HepG2 (cell line): ENCODE results near the gene C14orf119. TPM values are rescaled to one million over a fixed set of nuclear protein-coding genes. Genes with fewer than 3 reads are reported as not detected.

Experiments used
- ERF ChIP-seq: IDR thresholded peaks from 2 replicates; pipeline ENCODE4 v1.6.1; 2018; ENCODE audit warnings: missing biosample characterization, missing genetic modification reagents
- ETV6 ChIP-seq: sonication (generic); formaldehyde crosslinking; conservative IDR thresholded peaks from 2 replicates; pipeline ENCODE4 v1.4.0; 2020; ENCODE audit warnings: missing genetic modification reagents
- HMG20B ChIP-seq: conservative IDR thresholded peaks from 2 replicates; pipeline ENCODE4 v1.6.1; 2016; ENCODE audit warnings: missing genetic modification reagents, missing compliant biosample characterization
- KDM5B ChIP-seq: sonication (generic); formaldehyde crosslinking; IDR thresholded peaks from 2 replicates; pipeline ENCODE4 v1.4.0; 2020; ENCODE audit warnings: missing genetic modification reagents, mild to moderate bottlenecking, borderline replicate concordance
- LCORL ChIP-seq, 2 experiments: fragments of 450-650 bp in 1 of 2; sonication (generic) in 1 of 2; formaldehyde crosslinking in 1 of 2; IDR thresholded peaks; 2 replicates each; pipeline versions ENCODE4 v1.5.0 to v1.6.1; 2017 to 2020; ENCODE audit warnings: antibody characterized with exemption in 1 of 2, missing genetic modification reagents in 1 of 2
- POLR2AphosphoS2 ChIP-seq: IDR thresholded peaks from 2 replicates; pipeline ENCODE4 v1.6.1; 2011; ENCODE audit warnings: low read depth, low read length, improper control_type of control experiment
- RARG ChIP-seq: sonication (generic); formaldehyde crosslinking; IDR thresholded peaks from 2 replicates; pipeline ENCODE4 v1.4.0; 2020; ENCODE audit warnings: low read depth, mild to moderate bottlenecking, missing genetic modification reagents
- RNF2 ChIP-seq: fragments of 450-650 bp; conservative IDR thresholded peaks from 2 replicates; pipeline ENCODE4 v1.6.1; 2016; ENCODE audit warnings: low read depth
- SATB2 ChIP-seq: sonication (generic); formaldehyde crosslinking; IDR thresholded peaks from 2 replicates; pipeline ENCODE4 v1.5.0; 2020; ENCODE audit warnings: missing genetic modification reagents
- SIN3A ChIP-seq: IDR thresholded peaks from 2 replicates; pipeline ENCODE4 v1.6.1; 2011; ENCODE audit warnings: low read depth, mild to moderate bottlenecking, control low read depth, low read length, borderline replicate concordance
- SNAPC5 ChIP-seq: sonication (generic); formaldehyde crosslinking; IDR thresholded peaks from 2 replicates; pipeline ENCODE4 v1.8.1; 2023; ENCODE audit warnings: mild to moderate bottlenecking, missing genetic modification reagents, borderline replicate concordance
- SUZ12 ChIP-seq: fragments of 150-350 bp; IDR thresholded peaks from 2 replicates; pipeline ENCODE4 v1.6.1; 2014; ENCODE audit warnings: low read depth, low read length
- TSC22D2 ChIP-seq: sonication (generic); formaldehyde crosslinking; IDR thresholded peaks from 2 replicates; pipeline ENCODE4 v1.5.1; 2020; ENCODE audit warnings: missing genetic modification reagents, mild to moderate bottlenecking, borderline replicate concordance
- ZFX ChIP-seq: sonication (generic); formaldehyde crosslinking; IDR thresholded peaks from 2 replicates; pipeline ENCODE4 v1.4.0; 2020; ENCODE audit warnings: mild to moderate bottlenecking, low read depth, missing genetic modification reagents, moderate library complexity
- ZMYM2 ChIP-seq: sonication (generic); formaldehyde crosslinking; IDR thresholded peaks from 2 replicates; pipeline ENCODE4 v1.8.0; 2022; ENCODE audit warnings: mild to moderate bottlenecking, missing genetic modification reagents
- ZNF564 ChIP-seq: sonication (generic); formaldehyde crosslinking; IDR thresholded peaks from 2 replicates; pipeline ENCODE4 v1.8.1; 2023; ENCODE audit warnings: mild to moderate bottlenecking, missing genetic modification reagents
- ZNF674 ChIP-seq: sonication (generic); formaldehyde crosslinking; IDR thresholded peaks from 2 replicates; pipeline ENCODE4 v1.5.0; 2020; ENCODE audit warnings: low read depth, mild to moderate bottlenecking, missing genetic modification reagents
- ZNF781 ChIP-seq: sonication (generic); formaldehyde crosslinking; IDR thresholded peaks from 2 replicates; pipeline ENCODE4 v1.5.1; 2020; ENCODE audit warnings: borderline replicate concordance, mild to moderate bottlenecking, missing genetic modification reagents; ENCODE audit errors: not compliant biosample characterization
- ZNF841 ChIP-seq: sonication (generic); formaldehyde crosslinking; IDR thresholded peaks from 2 replicates; pipeline ENCODE4 v1.8.1; 2023; ENCODE audit warnings: missing genetic modification reagents, borderline replicate concordance
- ZSCAN25 ChIP-seq: sonication (generic); formaldehyde crosslinking; IDR thresholded peaks from 2 replicates; pipeline ENCODE4 v1.8.0; 2022; ENCODE audit warnings: mild to moderate bottlenecking, missing genetic modification reagents
- polyA plus RNA-seq, 8 experiments: library from polyadenylated mRNA; depleted of rRNA in 3 of 8; stranded (reverse) in 7 of 8; unstranded in 1 of 8; fragments of >200 nt; fragmentation: Illumina TruSeq in 4 of 8; extraction: Trizol in 4 of 8; gene quantifications; 2 replicates each; pipeline versions ENCODE4 v1.2.1 to v1.2.3, GENCODE V29; 2011 to 2016; ENCODE audit warnings: low read depth in 4 of 8, missing spikeins in 1 of 8, mixed read lengths in 1 of 8; ENCODE audit not compliant: insufficient read depth in 1 of 8
- total RNA-seq, 5 experiments: library from RNA; depleted of rRNA; stranded (reverse); fragments of >200 nt; fragmentation: Illumina TruSeq; extraction: Trizol; gene quantifications; 2 replicates each; pipeline ENCODE4 v1.2.3, GENCODE V29; 2016; ENCODE audit warnings: low read depth in 1 of 5
- TF ChIP-seq, protein P1 (sequence below): IDR thresholded peaks from 2 replicates; pipeline ENCODE4 v1.6.1; 2018; ENCODE audit warnings: missing genetic modification reagents, mild to moderate bottlenecking, missing compliant biosample characterization
- TF ChIP-seq, protein P2 (sequence below): sonication (generic); formaldehyde crosslinking; IDR thresholded peaks from 2 replicates; pipeline ENCODE4 v1.5.0; 2020; ENCODE audit warnings: missing genetic modification reagents
- TF ChIP-seq, protein P3 (sequence below): sonication (generic); formaldehyde crosslinking; IDR thresholded peaks from 2 replicates; pipeline ENCODE4 v1.5.0; 2020; ENCODE audit warnings: missing genetic modification reagents

C14orf119 gene
- total and polyA plus RNA-seq, 2 of the 13 experiments (the other 11 are each of a cell fraction or from before 2014, with no cell fraction given), result 117 to 206 TPM

DNA sequence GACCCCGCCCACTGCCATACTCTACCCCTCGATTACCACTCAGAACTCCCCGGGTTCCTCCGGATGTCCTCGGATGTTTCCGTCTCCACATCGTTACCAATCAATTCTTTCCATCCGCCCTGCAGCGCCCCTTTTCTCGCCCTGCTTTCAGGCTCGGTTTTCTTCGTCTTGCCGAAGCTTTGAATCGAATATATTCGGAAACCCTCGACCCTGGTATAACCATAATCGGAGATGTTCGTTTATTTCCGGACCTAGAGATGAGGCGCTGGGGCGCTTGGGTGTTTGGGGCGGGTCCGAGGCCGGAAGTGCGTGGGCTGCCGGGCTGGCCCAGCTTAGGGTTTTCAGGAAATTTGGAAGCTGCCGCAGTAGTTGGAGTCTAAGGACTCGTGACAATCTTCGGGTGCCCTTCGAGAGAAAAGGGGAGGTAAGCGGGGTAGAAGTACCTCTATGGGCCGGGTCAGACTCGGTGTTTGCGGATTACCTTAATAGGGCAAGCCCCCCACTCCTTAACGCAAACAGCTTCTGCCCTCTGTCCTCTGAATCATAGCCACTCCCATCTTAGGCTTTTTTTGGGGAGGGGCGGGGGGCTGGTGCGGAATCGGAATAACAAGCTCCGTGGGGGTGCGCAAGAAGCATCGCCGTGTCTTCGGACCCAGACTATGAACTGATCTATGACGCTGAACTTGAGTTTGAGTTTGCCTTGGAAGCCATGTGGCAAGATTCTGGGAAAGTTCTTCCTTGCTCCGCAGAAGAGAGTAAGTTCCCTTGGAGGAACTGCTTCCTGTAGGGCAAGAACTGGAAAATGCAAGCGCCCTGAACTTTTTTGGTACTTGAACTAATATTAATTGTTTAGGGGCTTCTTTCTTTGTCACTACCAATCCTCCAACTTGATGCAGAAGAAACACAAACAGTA is at the start of gene C14orf119 (continued):
- TF ChIP-seq LCORL (IDR thresholded peaks at IDR 0.05) (0 out of 2 replicates have a peak, but pooled peaks have one; percentile 14), LCORL (CRISPR knock-in tag; IDR thresholded peaks at IDR 0.05) (peak; percentile 86), SIN3A (peak; percentile 93), ETV6 (CRISPR knock-in tag) (peak; percentile 89; the same call in 1 of the 2 replicates), RNF2 (0 out of 2 replicates have a peak, but pooled peaks have one; percentile 28), POLR2AphosphoS2 (no peak), HMG20B (CRISPR knock-in tag) (peak; percentile 61), ZNF841 (CRISPR knock-in tag) (no peak), ZNF781 (CRISPR knock-in tag) (peak; percentile 65), ZMYM2 (no peak), ZSCAN25 (CRISPR knock-in tag) (no peak; the same call in 1 of the 2 replicates), ZNF674 (CRISPR knock-in tag) (no peak), ZFX (CRISPR knock-in tag) (peak; percentile 61), ERF (CRISPR knock-in tag) (no peak; the same call in none of the 2 replicates), SATB2 (CRISPR knock-in tag) (no peak), ZNF564 (CRISPR knock-in tag) (no peak; the same call in 1 of the 2 replicates), KDM5B (CRISPR knock-in tag) (no peak; the same call in 1 of the 2 replicates), SUZ12 (0 out of 2 replicates have a peak, but pooled peaks have one; percentile 16), RARG (no peak; the same call in 1 of the 2 replicates), SNAPC5 (CRISPR knock-in tag) (no peak), TSC22D2 (CRISPR knock-in tag) (peak; percentile 92; the same call in 1 of the 2 replicates)
- TF ChIP-seq, protein P1, sequence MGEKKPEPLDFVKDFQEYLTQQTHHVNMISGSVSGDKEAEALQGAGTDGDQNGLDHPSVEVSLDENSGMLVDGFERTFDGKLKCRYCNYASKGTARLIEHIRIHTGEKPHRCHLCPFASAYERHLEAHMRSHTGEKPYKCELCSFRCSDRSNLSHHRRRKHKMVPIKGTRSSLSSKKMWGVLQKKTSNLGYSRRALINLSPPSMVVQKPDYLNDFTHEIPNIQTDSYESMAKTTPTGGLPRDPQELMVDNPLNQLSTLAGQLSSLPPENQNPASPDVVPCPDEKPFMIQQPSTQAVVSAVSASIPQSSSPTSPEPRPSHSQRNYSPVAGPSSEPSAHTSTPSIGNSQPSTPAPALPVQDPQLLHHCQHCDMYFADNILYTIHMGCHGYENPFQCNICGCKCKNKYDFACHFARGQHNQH, result no peak; the same call in 1 of the 2 replicates
- TF ChIP-seq, protein P2, sequence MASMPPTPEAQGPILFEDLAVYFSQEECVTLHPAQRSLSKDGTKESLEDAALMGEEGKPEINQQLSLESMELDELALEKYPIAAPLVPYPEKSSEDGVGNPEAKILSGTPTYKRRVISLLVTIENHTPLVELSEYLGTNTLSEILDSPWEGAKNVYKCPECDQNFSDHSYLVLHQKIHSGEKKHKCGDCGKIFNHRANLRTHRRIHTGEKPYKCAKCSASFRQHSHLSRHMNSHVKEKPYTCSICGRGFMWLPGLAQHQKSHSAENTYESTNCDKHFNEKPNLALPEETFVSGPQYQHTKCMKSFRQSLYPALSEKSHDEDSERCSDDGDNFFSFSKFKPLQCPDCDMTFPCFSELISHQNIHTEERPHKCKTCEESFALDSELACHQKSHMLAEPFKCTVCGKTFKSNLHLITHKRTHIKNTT (CRISPR knock-in tag), result no peak
- TF ChIP-seq, protein P3, sequence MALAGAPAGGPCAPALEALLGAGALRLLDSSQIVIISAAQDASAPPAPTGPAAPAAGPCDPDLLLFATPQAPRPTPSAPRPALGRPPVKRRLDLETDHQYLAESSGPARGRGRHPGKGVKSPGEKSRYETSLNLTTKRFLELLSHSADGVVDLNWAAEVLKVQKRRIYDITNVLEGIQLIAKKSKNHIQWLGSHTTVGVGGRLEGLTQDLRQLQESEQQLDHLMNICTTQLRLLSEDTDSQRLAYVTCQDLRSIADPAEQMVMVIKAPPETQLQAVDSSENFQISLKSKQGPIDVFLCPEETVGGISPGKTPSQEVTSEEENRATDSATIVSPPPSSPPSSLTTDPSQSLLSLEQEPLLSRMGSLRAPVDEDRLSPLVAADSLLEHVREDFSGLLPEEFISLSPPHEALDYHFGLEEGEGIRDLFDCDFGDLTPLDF (CRISPR knock-in tag), result no peak
